ENCODE results near the gene SPOCD1.

Gene SPOCD1

DNA sequence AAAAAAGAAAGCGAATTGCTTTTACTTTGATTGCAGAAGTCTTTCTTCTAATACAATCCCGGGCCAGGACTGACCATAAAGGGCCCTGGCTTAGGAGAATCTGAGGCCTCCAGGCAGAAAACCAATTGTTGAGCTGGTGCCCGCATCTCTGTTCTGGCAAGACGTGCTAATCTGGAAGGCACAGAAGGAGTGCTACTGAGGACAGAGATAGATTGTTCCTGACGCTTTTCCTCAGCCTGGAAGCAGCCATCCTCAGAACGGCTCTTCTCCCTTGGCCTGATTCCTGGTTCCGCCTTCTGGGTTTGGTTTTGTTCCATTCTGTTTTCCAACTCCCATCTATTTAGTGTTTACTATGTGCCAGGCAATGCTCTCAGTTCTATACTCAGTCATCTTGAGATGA lies 44.8 kb upstream of the SPOCD1 start:
- TF ChIP-seq TAF1 (IDR thresholded peaks at IDR 0.05; ENCODE audit: low read depth) (no peak), NFIC (IDR thresholded peaks at IDR 0.05) (no peak), CEBPB (IDR thresholded peaks at IDR 0.05) (no peak), RAD21 (IDR thresholded peaks at IDR 0.05; ENCODE audit: low read depth) (no peak), FOXM1 (IDR thresholded peaks at IDR 0.05; ENCODE audit: borderline replicate concordance, low read depth) (no peak), EGR1 (IDR thresholded peaks at IDR 0.05) (no peak), ZBTB7A (IDR thresholded peaks at IDR 0.05; ENCODE audit: low read depth) (no peak), TCF12 (IDR thresholded peaks at IDR 0.05; ENCODE audit: low read depth) (no peak), MAX (IDR thresholded peaks at IDR 0.05) (no peak)

DNA sequence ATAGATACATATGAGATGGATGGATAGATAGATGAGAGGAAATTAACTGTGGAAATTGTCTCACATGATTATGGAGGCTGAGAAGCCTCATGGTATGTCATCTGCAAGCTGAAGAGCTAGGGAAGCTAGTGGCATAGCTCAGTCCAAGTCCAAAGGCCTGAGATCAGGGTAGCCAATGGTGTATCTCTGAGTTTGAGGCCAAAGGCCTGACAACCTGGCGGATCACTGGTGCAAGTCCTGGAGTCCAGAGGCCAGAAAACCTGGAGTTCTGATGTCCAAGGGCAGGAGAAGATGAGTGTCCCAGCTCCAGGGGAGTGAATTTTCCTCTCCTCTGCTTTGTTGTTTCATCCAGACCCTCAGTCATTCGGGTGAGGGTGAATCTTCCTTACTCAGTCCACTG lies 43.9 kb upstream of the SPOCD1 start:
- TF ChIP-seq, protein P1, sequence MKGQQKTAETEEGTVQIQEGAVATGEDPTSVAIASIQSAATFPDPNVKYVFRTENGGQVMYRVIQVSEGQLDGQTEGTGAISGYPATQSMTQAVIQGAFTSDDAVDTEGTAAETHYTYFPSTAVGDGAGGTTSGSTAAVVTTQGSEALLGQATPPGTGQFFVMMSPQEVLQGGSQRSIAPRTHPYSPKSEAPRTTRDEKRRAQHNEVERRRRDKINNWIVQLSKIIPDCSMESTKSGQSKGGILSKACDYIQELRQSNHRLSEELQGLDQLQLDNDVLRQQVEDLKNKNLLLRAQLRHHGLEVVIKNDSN (IDR thresholded peaks at IDR 0.05): no peak
- TF ChIP-seq CEBPB (IDR thresholded peaks at IDR 0.05) (no peak), ZBTB7A (IDR thresholded peaks at IDR 0.05; ENCODE audit: low read depth) (no peak), MAX (IDR thresholded peaks at IDR 0.05) (no peak), NFIC (IDR thresholded peaks at IDR 0.05) (no peak), TAF1 (IDR thresholded peaks at IDR 0.05; ENCODE audit: low read depth) (no peak), EP300 (IDR thresholded peaks at IDR 0.05; ENCODE audit: borderline replicate concordance) (no peak), FOXM1 (IDR thresholded peaks at IDR 0.05; ENCODE audit: borderline replicate concordance, low read depth) (no peak), RAD21 (IDR thresholded peaks at IDR 0.05; ENCODE audit: low read depth) (no peak), TEAD4 (IDR thresholded peaks at IDR 0.05) (no peak), CREB1 (IDR thresholded peaks at IDR 0.05; ENCODE audit: low read depth) (no peak), EGR1 (IDR thresholded peaks at IDR 0.05) (no peak)
- TF ChIP-seq, protein P2, sequence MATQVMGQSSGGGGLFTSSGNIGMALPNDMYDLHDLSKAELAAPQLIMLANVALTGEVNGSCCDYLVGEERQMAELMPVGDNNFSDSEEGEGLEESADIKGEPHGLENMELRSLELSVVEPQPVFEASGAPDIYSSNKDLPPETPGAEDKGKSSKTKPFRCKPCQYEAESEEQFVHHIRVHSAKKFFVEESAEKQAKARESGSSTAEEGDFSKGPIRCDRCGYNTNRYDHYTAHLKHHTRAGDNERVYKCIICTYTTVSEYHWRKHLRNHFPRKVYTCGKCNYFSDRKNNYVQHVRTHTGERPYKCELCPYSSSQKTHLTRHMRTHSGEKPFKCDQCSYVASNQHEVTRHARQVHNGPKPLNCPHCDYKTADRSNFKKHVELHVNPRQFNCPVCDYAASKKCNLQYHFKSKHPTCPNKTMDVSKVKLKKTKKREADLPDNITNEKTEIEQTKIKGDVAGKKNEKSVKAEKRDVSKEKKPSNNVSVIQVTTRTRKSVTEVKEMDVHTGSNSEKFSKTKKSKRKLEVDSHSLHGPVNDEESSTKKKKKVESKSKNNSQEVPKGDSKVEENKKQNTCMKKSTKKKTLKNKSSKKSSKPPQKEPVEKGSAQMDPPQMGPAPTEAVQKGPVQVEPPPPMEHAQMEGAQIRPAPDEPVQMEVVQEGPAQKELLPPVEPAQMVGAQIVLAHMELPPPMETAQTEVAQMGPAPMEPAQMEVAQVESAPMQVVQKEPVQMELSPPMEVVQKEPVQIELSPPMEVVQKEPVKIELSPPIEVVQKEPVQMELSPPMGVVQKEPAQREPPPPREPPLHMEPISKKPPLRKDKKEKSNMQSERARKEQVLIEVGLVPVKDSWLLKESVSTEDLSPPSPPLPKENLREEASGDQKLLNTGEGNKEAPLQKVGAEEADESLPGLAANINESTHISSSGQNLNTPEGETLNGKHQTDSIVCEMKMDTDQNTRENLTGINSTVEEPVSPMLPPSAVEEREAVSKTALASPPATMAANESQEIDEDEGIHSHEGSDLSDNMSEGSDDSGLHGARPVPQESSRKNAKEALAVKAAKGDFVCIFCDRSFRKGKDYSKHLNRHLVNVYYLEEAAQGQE (IDR thresholded peaks at IDR 0.05; ENCODE audit: low read depth): no peak

DNA sequence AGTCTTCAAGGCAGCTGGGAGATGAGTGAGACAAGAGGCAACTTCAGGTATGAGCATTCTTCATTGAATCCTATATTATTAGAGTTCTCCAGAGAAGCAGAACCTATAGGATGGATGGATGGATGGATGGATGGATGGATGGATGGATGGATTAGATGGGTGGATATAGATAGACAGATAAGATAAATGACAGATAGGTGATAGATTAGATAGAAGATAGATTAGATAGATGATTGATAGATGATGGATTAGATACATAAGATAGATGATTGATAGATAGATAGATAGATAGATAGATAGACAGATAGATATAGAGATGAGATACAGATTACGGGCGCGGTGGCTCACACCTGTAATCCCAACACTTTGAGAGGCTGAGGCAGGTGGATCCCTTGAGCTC lies 43.2 kb upstream of the SPOCD1 start:
- no peak for TF ChIP-seq YY1 (IDR thresholded peaks at IDR 0.05; ENCODE audit: low read depth)
- TF ChIP-seq TEAD4 (IDR thresholded peaks at IDR 0.05): no peak
- TF ChIP-seq CREB1 (IDR thresholded peaks at IDR 0.05; ENCODE audit: low read depth): no peak
- TF ChIP-seq MAX (IDR thresholded peaks at IDR 0.05): no peak
- TF ChIP-seq FOXM1 (IDR thresholded peaks at IDR 0.05; ENCODE audit: borderline replicate concordance, low read depth): no peak
- TF ChIP-seq TCF12 (IDR thresholded peaks at IDR 0.05; ENCODE audit: low read depth): no peak
- TF ChIP-seq, protein P2 (IDR thresholded peaks at IDR 0.05; ENCODE audit: low read depth): no peak
- TF ChIP-seq, protein P1 (IDR thresholded peaks at IDR 0.05): no peak
- TF ChIP-seq RAD21 (IDR thresholded peaks at IDR 0.05; ENCODE audit: low read depth): no peak
- no peak for TF ChIP-seq ZBTB7A (IDR thresholded peaks at IDR 0.05; ENCODE audit: low read depth)
- no peak for TF ChIP-seq EP300 (IDR thresholded peaks at IDR 0.05; ENCODE audit: borderline replicate concordance)
- TF ChIP-seq EGR1 (IDR thresholded peaks at IDR 0.05): no peak
- no peak for TF ChIP-seq TAF1 (IDR thresholded peaks at IDR 0.05; ENCODE audit: low read depth)

- TF ChIP-seq EGR1 (IDR thresholded peaks at IDR 0.05): no peak
- no peak for TF ChIP-seq TAF1 (IDR thresholded peaks at IDR 0.05; ENCODE audit: low read depth)
- TF ChIP-seq ZBTB7A (IDR thresholded peaks at IDR 0.05; ENCODE audit: low read depth): no peak
- TF ChIP-seq, protein P1 (IDR thresholded peaks at IDR 0.05): no peak
- no peak for TF ChIP-seq NFIC (IDR thresholded peaks at IDR 0.05)
- no peak for TF ChIP-seq TEAD4 (IDR thresholded peaks at IDR 0.05)
- no peak for TF ChIP-seq RAD21 (IDR thresholded peaks at IDR 0.05; ENCODE audit: low read depth)
- TF ChIP-seq YY1 (IDR thresholded peaks at IDR 0.05; ENCODE audit: low read depth): no peak
These were observed 42.0 kb upstream of the SPOCD1 start for GRCh38 chr1:31857863-31858262.

DNA sequence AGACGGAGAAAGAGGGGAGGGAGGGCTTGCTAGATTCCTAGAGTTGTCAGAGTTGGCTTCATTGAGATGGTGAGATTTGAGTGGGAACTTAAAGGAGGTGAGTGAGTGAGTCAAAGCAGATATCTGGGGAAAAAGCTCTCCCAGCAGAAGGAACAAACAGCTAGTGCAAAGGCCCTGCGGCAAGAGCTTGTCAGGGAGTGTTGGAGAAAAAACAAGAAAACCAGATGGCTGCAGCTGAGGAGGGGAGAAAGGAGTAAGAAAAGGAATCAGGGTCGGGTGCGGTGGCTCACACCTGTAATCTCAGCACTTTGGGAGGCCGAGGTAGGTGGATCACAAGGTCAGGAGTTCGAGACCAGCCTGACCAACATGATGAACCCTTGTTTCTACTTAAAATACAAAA lies 40.3 kb upstream of the SPOCD1 start:
- TF ChIP-seq YY1 (IDR thresholded peaks at IDR 0.05; ENCODE audit: low read depth) (no peak), TAF1 (IDR thresholded peaks at IDR 0.05; ENCODE audit: low read depth) (no peak), NFIC (IDR thresholded peaks at IDR 0.05) (no peak), ZBTB7A (IDR thresholded peaks at IDR 0.05; ENCODE audit: low read depth) (no peak), CEBPB (IDR thresholded peaks at IDR 0.05) (no peak), CREB1 (IDR thresholded peaks at IDR 0.05; ENCODE audit: low read depth) (no peak), EGR1 (IDR thresholded peaks at IDR 0.05) (no peak), FOXM1 (IDR thresholded peaks at IDR 0.05; ENCODE audit: borderline replicate concordance, low read depth) (no peak), MAX (IDR thresholded peaks at IDR 0.05) (no peak), EP300 (IDR thresholded peaks at IDR 0.05; ENCODE audit: borderline replicate concordance) (no peak), TEAD4 (IDR thresholded peaks at IDR 0.05) (no peak)

Measured in Ishikawa (cell line).